ENCODE data around the gene KAZN.

Gene KAZN

DNA sequence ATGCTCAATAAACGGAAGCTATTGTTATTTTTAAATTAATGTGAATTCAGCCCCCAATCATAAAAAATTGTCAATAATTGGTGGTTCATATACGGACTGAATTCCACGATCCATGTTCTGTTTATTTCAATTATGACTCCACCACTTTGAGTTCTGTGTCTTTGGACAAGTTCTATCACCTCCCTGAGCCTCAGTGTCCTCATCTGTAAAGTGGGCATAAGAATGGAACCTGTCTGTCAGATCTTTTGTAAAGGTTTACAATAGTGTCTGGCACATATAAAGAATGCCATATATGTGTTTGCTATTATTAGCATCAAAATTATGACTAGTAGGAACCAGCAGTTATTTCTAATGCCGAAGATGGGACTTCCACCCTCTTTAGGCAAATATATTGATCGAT lies 183.3 kb downstream of the KAZN start:
- H3K4me3 ChIP-seq (ENCODE audit: low read length) = no peak overlapping the region
- no peak overlapping the region for H3K27ac ChIP-seq (ENCODE audit: low read length)
- H3K27me3 ChIP-seq (ENCODE audit: control insufficient read depth, insufficient read depth, low read length) = no peaks in the 10 kb centered on the region
- no peaks in the 10 kb centered on the region for H3K36me3 ChIP-seq (ENCODE audit: control insufficient read depth, low read depth, low read length)
- no peak overlapping the region for H3K9ac ChIP-seq (ENCODE audit: low read length)
- peaks cover 21% of the 10 kb centered on the region for H3K4me1 ChIP-seq (ENCODE audit: control insufficient read depth, low read depth, low read length)
- H3K9me3 ChIP-seq (ENCODE audit: control insufficient read depth, low read depth, low read length) = no peaks in the 10 kb centered on the region

DNA sequence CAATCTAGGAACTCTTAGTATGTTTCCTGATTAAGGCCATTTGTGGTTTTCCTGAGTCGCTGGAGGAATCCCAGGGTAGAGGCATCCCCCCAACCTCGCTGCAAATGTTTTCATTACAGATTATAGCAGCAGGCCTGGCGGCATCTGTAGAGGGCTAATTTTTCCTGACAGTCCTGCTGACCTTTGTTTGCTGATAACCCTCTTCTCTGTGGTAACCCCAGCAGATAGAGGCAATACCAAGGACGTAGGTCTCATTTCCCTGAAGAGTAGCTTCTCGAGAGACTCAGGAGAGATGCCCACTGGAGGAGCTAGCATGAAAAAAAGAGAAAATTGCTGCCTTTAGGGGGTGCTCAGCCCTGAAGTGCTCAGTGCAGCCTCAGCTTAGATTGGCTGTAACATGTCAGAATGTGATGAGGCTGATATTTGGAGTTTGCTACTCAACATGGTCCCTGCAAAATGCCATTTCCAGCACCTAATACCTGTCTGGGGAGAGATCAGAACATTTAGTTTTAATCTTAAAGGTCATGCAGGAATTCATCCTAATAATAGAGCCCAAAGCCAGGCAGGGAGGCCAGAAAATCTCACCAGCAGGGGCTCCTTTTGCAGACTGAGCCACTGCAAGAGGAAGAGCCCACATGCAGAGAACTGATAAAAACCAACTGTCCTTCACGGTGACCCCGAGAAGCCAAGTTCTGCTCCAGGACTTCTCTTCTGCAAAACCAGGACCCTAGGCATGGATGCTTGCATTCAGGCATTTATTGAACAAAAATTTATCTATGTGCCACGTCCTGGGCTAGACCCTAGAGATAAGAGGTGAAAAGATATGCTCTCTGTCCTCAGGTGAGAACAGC lies 184.5 kb downstream of the KAZN start:
- Histone ChIP-seq H3K27ac (ENCODE audit: low read length) (no peak overlapping the region), H3K4me1 (ENCODE audit: control insufficient read depth, low read depth, low read length) (peaks cover 21% of the 10 kb centered on the region), H3K36me3 (ENCODE audit: control insufficient read depth, low read depth, low read length) (no peaks in the 10 kb centered on the region), H3K9me3 (ENCODE audit: control insufficient read depth, low read depth, low read length) (no peaks in the 10 kb centered on the region), H3K4me3 (ENCODE audit: low read length) (no peak overlapping the region), H3K9ac (ENCODE audit: low read length) (no peak overlapping the region), H3K27me3 (ENCODE audit: control insufficient read depth, insufficient read depth, low read length) (no peaks in the 10 kb centered on the region)

DNA sequence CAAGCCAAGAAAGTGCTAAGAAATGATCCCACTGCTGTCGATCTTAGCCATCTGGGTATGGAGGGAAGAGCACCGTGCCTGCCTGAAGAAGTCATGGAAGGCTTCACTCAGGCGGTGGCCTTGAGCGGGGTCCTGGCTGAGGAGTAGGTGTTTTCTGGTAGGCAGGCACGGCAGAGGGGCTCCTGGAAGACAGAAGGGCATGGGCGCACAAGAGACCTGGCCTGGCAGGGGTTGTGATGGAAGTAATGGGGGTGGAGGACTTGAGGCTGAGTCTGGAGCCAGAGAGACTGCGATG lies 185.1 kb downstream of the KAZN start:
- H3K36me3 ChIP-seq (ENCODE audit: control insufficient read depth, low read depth, low read length) = no peaks in the 10 kb centered on the region
- H3K9ac ChIP-seq (ENCODE audit: low read length) = no peak overlapping the region
- H3K27ac ChIP-seq (ENCODE audit: low read length) = no peak overlapping the region
- no peak overlapping the region for H3K4me3 ChIP-seq (ENCODE audit: low read length)
- H3K4me1 ChIP-seq (ENCODE audit: control insufficient read depth, low read depth, low read length) = peaks cover 21% of the 10 kb centered on the region
- H3K27me3 ChIP-seq (ENCODE audit: control insufficient read depth, insufficient read depth, low read length) = no peaks in the 10 kb centered on the region
- no peaks in the 10 kb centered on the region for H3K9me3 ChIP-seq (ENCODE audit: control insufficient read depth, low read depth, low read length)

DNA sequence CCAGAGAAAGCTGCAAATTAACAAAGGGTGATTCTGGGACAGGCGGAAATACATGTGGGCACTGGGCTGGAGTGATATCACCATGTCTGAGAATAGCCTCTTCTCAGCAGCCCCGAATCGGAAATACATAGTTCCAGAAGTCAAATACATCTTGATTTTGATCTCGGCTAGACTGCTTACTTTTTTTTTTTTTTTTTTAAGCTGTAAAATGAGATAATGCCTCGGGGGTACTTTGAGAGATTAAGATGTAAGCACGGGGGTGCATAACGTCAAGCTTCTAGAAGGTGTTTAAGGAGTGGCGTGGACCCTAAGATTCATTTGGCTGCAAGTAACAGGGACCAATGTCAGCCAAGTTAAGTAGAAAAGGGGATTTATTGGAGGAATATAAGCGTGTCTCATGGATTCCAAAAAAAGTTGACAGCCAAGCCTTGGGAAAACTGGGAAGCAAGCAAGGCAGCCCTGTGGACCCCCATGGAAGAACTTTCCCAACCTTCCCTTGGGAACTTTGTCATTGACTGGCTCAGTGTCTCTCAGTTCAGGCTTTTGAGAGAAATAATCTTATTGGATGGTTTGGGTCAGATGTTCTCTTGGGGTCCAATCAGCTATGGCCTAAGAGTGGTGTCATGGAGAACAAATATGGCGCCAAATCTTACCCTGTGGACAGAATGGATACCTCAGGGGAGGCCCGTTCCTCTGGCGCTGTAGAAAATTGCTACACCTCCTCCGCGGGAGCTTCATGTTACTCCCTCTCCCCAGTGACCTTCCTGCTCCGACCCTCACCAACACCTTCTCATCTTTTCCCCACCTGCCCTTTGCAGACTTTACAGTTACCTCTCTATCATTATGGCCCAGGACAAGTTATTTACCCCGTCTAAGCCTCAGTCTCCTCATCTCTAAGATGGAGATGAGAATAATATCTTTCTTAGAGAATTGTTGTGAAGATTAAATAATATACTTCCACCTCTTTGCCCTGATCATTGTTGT lies 186.6 kb downstream of the KAZN start:
- Histone ChIP-seq H3K36me3 (ENCODE audit: control insufficient read depth, low read depth, low read length) (no peaks in the 10 kb centered on the region), H3K27me3 (ENCODE audit: control insufficient read depth, insufficient read depth, low read length) (no peaks in the 10 kb centered on the region), H3K4me1 (ENCODE audit: control insufficient read depth, low read depth, low read length) (peaks cover 14% of the 10 kb centered on the region), H3K9me3 (ENCODE audit: control insufficient read depth, low read depth, low read length) (no peaks in the 10 kb centered on the region), H3K9ac (ENCODE audit: low read length) (no peak overlapping the region), H3K27ac (ENCODE audit: low read length) (no peak overlapping the region), H3K4me3 (ENCODE audit: low read length) (no peak overlapping the region)

DNA sequence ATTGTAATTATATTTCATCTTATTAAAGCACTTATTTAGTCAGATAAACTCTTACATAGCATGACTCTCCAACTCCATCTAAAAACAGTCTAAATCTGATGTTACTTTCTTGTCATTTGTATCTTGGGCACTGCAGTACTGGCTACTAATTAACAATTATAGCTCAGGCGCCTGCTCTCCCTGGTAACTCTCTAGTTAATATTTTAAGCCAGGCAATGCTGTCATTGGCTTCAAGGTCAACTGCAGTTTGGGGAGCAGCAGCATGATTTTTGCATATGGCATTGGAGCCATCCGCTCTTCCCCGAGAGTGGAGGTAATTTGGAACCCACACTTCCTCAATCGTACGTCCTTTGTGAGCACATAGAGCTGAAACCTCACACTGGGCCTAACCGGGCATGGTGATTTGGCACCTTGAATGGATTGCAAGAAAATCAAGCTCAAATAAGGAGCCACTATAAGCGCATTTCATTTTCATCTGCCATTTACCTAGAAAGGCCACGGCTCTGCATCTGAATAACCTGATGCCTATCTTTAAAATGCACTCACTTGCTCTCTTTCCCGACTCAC lies 187.7 kb downstream of the KAZN start:
- H3K9me3 ChIP-seq (ENCODE audit: control insufficient read depth, low read depth, low read length) = no peaks in the 10 kb centered on the region
- peaks cover 14% of the 10 kb centered on the region for H3K4me1 ChIP-seq (ENCODE audit: control insufficient read depth, low read depth, low read length)
- no peaks in the 10 kb centered on the region for H3K36me3 ChIP-seq (ENCODE audit: control insufficient read depth, low read depth, low read length)
- no peak overlapping the region for H3K4me3 ChIP-seq (ENCODE audit: low read length)
- no peak overlapping the region for H3K27ac ChIP-seq (ENCODE audit: low read length)
- H3K9ac ChIP-seq (ENCODE audit: low read length) = no peak overlapping the region
- no peaks in the 10 kb centered on the region for H3K27me3 ChIP-seq (ENCODE audit: control insufficient read depth, insufficient read depth, low read length)

DNA sequence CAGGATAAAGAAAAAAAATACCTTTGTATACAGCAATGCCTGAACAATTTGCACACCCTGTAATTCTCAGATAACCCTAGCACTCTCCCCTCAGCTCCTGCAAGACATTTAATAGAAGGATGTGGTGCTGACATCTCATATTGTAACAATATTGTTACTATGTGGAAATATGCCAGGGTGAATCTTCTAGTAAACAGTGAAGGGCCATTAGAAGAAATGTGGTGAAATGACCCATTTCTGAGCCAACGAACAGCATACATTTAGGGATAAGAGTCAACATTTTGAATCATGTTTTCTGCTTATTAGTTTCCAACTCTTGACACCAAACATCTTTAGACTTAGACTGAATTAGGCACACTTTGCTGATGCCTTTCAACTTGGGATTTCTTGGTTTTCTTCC lies 188.2 kb downstream of the KAZN start:
- Histone ChIP-seq H3K27me3 (ENCODE audit: control insufficient read depth, insufficient read depth, low read length) (no peaks in the 10 kb centered on the region), H3K4me1 (ENCODE audit: control insufficient read depth, low read depth, low read length) (peaks cover 11% of the 10 kb centered on the region), H3K36me3 (ENCODE audit: control insufficient read depth, low read depth, low read length) (no peaks in the 10 kb centered on the region), H3K9ac (ENCODE audit: low read length) (no peak overlapping the region), H3K9me3 (ENCODE audit: control insufficient read depth, low read depth, low read length) (no peaks in the 10 kb centered on the region), H3K4me3 (ENCODE audit: low read length) (no peak overlapping the region), H3K27ac (ENCODE audit: low read length) (no peak overlapping the region)

DNA sequence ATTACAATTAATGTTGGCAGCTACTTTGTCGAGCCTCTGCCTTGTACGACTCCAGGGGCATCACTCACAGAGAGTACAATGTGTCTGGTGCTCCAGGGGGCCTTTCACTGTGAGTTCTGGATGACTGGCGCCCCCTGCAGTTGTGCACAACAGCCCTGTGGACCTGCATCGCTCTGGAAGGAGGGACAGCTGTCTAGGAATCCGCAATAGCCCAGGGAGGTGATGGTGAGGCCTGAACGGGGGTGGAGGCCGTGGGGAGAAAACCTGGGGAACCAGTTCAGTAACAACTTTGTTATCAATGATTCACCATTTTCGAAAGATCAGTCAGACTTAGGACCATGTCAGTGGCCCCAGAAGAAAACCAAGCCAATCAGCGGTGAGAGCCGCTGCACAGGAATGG lies 189.1 kb downstream of the KAZN start:
- Histone ChIP-seq H3K4me3 (ENCODE audit: low read length) (no peak overlapping the region), H3K27me3 (ENCODE audit: control insufficient read depth, insufficient read depth, low read length) (no peaks in the 10 kb centered on the region), H3K27ac (ENCODE audit: low read length) (no peak overlapping the region), H3K4me1 (ENCODE audit: control insufficient read depth, low read depth, low read length) (peaks cover 10% of the 10 kb centered on the region), H3K36me3 (ENCODE audit: control insufficient read depth, low read depth, low read length) (no peaks in the 10 kb centered on the region), H3K9me3 (ENCODE audit: control insufficient read depth, low read depth, low read length) (no peaks in the 10 kb centered on the region), H3K9ac (ENCODE audit: low read length) (no peak overlapping the region)

DNA sequence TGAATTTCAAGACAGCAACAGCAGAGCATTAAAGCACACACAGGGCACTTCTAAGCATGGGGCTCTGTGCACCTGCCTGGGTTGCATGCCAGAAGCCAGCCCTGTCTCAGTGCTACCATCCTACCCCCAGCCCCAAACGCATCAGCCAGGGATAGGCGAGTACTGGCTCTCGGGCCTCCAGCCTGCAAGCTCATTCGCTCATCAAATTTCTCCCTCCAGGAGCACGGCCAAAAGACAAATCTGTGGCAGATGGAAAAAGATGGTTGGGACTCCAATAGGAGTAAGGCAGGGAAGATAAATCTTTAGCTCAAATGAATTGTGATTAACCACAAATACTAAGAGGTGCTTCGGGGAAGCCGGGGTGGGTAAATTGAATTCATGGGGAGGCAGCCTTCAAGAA lies 189.6 kb downstream of the KAZN start:
- Histone ChIP-seq H3K36me3 (ENCODE audit: control insufficient read depth, low read depth, low read length) (no peaks in the 10 kb centered on the region), H3K4me1 (ENCODE audit: control insufficient read depth, low read depth, low read length) (peaks cover 5% of the 10 kb centered on the region), H3K27ac (ENCODE audit: low read length) (no peak overlapping the region), H3K9me3 (ENCODE audit: control insufficient read depth, low read depth, low read length) (no peaks in the 10 kb centered on the region), H3K9ac (ENCODE audit: low read length) (no peak overlapping the region), H3K4me3 (ENCODE audit: low read length) (no peak overlapping the region), H3K27me3 (ENCODE audit: control insufficient read depth, insufficient read depth, low read length) (no peaks in the 10 kb centered on the region)

DNA sequence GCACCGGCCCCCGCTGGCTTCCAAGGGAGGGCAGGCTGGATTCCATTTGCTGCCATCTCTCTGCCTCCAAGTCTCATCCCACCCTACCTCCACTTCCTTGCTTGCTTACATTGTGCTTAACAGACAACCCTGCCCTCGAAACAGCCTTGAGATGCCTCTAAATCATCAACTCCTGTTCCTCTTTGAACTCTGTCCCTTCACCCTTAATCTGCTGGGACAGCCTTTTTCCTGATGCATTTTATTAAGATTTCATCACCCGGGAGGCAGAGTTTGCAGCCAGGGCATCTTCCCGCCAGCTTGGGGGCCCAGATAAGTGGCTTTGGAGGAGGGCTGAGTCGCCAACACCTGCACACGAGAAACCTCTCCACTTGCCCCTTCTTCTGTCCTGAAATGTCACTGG lies 192.5 kb downstream of the KAZN start:
- H3K36me3 ChIP-seq (ENCODE audit: control insufficient read depth, low read depth, low read length) = no peaks in the 10 kb centered on the region
- H3K27ac ChIP-seq (ENCODE audit: low read length) = no peak overlapping the region
- H3K9me3 ChIP-seq (ENCODE audit: control insufficient read depth, low read depth, low read length) = no peaks in the 10 kb centered on the region
- no peak overlapping the region for H3K4me3 ChIP-seq (ENCODE audit: low read length)
- no peaks in the 10 kb centered on the region for H3K27me3 ChIP-seq (ENCODE audit: control insufficient read depth, insufficient read depth, low read length)
- H3K9ac ChIP-seq (ENCODE audit: low read length) = no peak overlapping the region
- no peaks in the 10 kb centered on the region for H3K4me1 ChIP-seq (ENCODE audit: control insufficient read depth, low read depth, low read length)

DNA sequence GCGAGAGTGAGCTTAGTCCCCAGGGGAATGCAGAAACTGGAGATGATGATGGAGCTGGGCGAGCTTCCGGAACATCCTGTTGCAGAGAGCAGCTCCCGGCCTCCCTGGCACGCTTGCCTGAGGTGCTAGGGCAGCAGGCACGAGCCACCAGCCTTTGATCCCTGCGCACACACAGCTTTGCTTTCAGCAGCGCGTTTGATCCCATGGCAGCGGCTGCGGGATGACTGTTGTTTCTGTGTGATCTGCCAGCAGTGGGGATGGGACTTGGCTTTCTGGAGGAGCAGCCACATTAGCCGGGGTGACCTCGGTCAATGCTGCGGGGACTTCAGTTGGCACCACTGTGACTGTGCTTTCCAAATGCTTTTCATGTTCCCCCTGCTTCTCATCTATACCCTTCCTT lies 193.2 kb downstream of the KAZN start:
- no peak overlapping the region for H3K27ac ChIP-seq (ENCODE audit: low read length)
- no peaks in the 10 kb centered on the region for H3K9me3 ChIP-seq (ENCODE audit: control insufficient read depth, low read depth, low read length)
- H3K9ac ChIP-seq (ENCODE audit: low read length) = no peak overlapping the region
- H3K36me3 ChIP-seq (ENCODE audit: control insufficient read depth, low read depth, low read length) = no peaks in the 10 kb centered on the region
- no peak overlapping the region for H3K4me3 ChIP-seq (ENCODE audit: low read length)
- H3K4me1 ChIP-seq (ENCODE audit: control insufficient read depth, low read depth, low read length) = no peaks in the 10 kb centered on the region
- no peaks in the 10 kb centered on the region for H3K27me3 ChIP-seq (ENCODE audit: control insufficient read depth, insufficient read depth, low read length)

DNA sequence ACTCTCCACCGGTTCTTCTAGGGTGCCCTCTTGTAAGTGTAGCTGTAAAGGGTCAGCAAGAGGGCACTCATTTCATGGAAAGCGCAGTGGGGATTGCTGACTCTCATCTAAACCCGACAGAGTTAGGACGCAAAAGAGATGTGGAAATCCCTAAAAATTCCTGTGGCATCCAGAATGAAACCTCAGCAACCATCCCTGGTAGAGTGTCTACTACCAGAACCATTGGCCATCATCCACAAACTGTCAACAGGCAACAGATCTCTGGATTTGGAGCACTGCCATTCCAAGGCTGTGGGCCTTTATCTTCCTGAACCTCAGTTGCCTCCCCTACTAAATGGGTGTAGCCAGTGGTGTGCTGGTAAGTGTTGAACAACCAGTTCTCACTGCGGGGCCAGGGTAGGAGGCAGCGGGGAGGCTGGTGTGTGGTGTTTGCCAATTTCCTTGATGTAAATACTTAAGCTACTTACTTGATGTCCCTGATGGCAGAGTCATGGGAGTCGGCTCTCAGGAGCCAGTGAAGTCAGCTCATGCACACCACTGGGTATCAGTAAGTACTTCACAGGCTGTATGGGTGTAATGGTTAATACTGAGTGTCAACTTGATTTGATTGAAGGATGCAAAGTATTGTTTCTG lies 195.8 kb downstream of the KAZN start:
- Histone ChIP-seq H3K4me1 (ENCODE audit: control insufficient read depth, low read depth, low read length) (no peaks in the 10 kb centered on the region), H3K9ac (ENCODE audit: low read length) (no peak overlapping the region), H3K27ac (ENCODE audit: low read length) (no peak overlapping the region), H3K4me3 (ENCODE audit: low read length) (no peak overlapping the region), H3K27me3 (ENCODE audit: control insufficient read depth, insufficient read depth, low read length) (no peaks in the 10 kb centered on the region), H3K36me3 (ENCODE audit: control insufficient read depth, low read depth, low read length) (no peaks in the 10 kb centered on the region), H3K9me3 (ENCODE audit: control insufficient read depth, low read depth, low read length) (no peaks in the 10 kb centered on the region)

Measured in iPS-18a (cell line).